Adrenal gland (tissue), 5 donors: ENCODE results near the gene CLASRP.

Source experiments
- POLR2A ChIP-seq, 2 donors: fragments of 450-650 bp; IDR thresholded peaks; one replicate each; pipeline ENCODE4 v1.6.1; 2017; ENCODE audit warnings: antibody characterized with exemption in 2 of 2, mild to moderate bottlenecking in 2 of 2, moderate library complexity in 1 of 2
- TF ChIP-seq, protein P1 (sequence below), 6 experiments: fragments of 450-650 bp in 4 of 6; fragments of 200-600 bp in 2 of 6; sonication (generic) in 1 of 6; IDR thresholded peaks; 1 replicate in 5 of 6; 2 replicates in 1 of 6; pipeline versions ENCODE4 v1.5.1 to v1.8.0; 2016 to 2021; ENCODE audit warnings: antibody characterized with exemption in 6 of 6, mild to moderate bottlenecking in 2 of 6, moderate library complexity in 1 of 6
- donor health status: DM: no; HTN: no; CAD: no.

DNA sequence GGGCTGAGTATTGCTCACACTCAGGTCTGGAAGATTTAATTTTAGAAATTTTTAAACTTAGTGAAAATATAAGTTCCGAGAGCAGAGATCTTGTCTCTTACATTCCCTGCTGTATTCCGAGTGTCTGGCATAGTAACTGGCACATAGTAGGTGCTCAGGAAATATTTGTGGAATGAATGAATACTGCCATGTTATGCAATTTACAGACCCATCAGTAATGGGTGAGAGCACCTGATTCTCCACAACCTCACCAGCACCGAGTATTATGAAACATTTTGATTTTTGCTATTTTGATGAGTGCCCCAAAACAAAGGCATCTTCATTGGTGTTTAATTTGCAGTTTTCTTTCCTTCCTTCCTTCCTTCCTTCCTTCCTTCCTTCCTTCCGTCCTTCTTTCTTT is 15.8 kb upstream of the CLASRP start:
- TF ChIP-seq, protein P1, sequence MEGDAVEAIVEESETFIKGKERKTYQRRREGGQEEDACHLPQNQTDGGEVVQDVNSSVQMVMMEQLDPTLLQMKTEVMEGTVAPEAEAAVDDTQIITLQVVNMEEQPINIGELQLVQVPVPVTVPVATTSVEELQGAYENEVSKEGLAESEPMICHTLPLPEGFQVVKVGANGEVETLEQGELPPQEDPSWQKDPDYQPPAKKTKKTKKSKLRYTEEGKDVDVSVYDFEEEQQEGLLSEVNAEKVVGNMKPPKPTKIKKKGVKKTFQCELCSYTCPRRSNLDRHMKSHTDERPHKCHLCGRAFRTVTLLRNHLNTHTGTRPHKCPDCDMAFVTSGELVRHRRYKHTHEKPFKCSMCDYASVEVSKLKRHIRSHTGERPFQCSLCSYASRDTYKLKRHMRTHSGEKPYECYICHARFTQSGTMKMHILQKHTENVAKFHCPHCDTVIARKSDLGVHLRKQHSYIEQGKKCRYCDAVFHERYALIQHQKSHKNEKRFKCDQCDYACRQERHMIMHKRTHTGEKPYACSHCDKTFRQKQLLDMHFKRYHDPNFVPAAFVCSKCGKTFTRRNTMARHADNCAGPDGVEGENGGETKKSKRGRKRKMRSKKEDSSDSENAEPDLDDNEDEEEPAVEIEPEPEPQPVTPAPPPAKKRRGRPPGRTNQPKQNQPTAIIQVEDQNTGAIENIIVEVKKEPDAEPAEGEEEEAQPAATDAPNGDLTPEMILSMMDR (IDR thresholded peaks at IDR 0.05) = no peak
- no peak for TF ChIP-seq POLR2A (IDR thresholded peaks at IDR 0.05)
